ENCODE measurements around the gene IL1RAPL1. TPM values are rescaled to one million over a fixed set of nuclear protein-coding genes. Genes with fewer than 3 reads are reported as not detected.

IL1RAPL1 gene
- total RNA-seq, 2 donors from 2014 or later: 1.2 to 3.0 TPM

Small RNA genes lying within 50 kb of the gene (microRNA-seq; reads per million reads assigned to microRNA genes)
- 0 reads per million in 2 donors for gene MIR4666B (ENCODE audit: borderline number of aligned reads in 2 of 2, borderline replicate concordance in 1 of 2)
